ENCODE results near the gene TUBA8. TPM values are rescaled to one million over a fixed set of nuclear protein-coding genes. Genes with fewer than 3 reads are reported as not detected.

Gene TUBA8
- total and polyA plus RNA-seq, 2 donors (not counting 3 experiments of a cell fraction or from before 2014, with no cell fraction given): 6.9 to 8.9 TPM

- Histone ChIP-seq H2AFZ (ENCODE audit: low read depth, low read length) (no peak overlapping the region), H3K9ac (replicated peaks; ENCODE audit: extremely low read depth, insufficient read depth, low read length) (no peak overlapping the region), H3K79me2 (ENCODE audit: control insufficient read depth, insufficient read depth, low read length) (no peaks in the 10 kb centered on the region), H3K4me3 (replicated peaks in 1 of 3; ENCODE audit: insufficient read depth in 1 of 3, low read depth in 1 of 3, low read length in 3 of 3) (no peak overlapping the region), H3K9me3 (replicated peaks; ENCODE audit: control insufficient read depth, insufficient read depth, low read length) (no peaks in the 10 kb centered on the region), H3K9me1 (replicated peaks; ENCODE audit: control insufficient read depth, extremely low read depth, insufficient read depth, low read length) (no peaks in the 10 kb centered on the region), H3K4me1 (ENCODE audit: control insufficient read depth, extremely low read depth, insufficient read depth, low read length) (peaks cover 19% of the 10 kb centered on the region), H4K20me1 (replicated peaks; ENCODE audit: control insufficient read depth, extremely low read depth, insufficient read depth, low read length) (no peaks in the 10 kb centered on the region), H3K4me2 (ENCODE audit: insufficient read depth, low read length) (no peak overlapping the region), H3K27ac (ENCODE audit: insufficient read depth, low read depth, low read length) (no peak overlapping the region), H3K36me3 (ENCODE audit: control insufficient read depth in 2 of 2, extremely low read depth in 1 of 2, insufficient read depth in 2 of 2, low read length in 2 of 2) (no peaks in the 10 kb centered on the region), H3K27me3 (ENCODE audit: control insufficient read depth in 2 of 2, insufficient read depth in 2 of 2, low read length in 2 of 2) (no peaks in the 10 kb centered on the region)
- ChIA-PET CTCF (no interaction called here), POLR2A (no interaction called here)
- FAIRE-seq (no peak), DNase-seq (ENCODE audit: low read depth, low spot score) (no peak)
- dilution Hi-C loops (cut with MboI; ENCODE audit: extremely low pct_ligation_motif_present, low sequenced_read_pairs): no loop called here
- intact Hi-C loops (cut with micrococcal nuclease): no loop called here
- TF ChIP-seq POLR2A (IDR thresholded peaks at IDR 0.05; ENCODE audit: low read depth, low read length) (no peak), GATA2 (IDR thresholded peaks at IDR 0.05; ENCODE audit: insufficient read depth, insufficient read length, low read depth, low read length) (no peak), FOS (IDR thresholded peaks at IDR 0.05; ENCODE audit: borderline replicate concordance, insufficient read depth, low read length) (no peak), MYC (IDR thresholded peaks at IDR 0.05; ENCODE audit: low read depth, low read length) (no peak), MAX (IDR thresholded peaks at IDR 0.05; ENCODE audit: insufficient read depth, insufficient read length) (no peak), CTCF (IDR thresholded peaks at IDR 0.05; ENCODE audit: extremely low read depth in 1 of 2, insufficient read depth in 1 of 2, low read depth in 1 of 2, low read length in 2 of 2) (no peak), POLR2AphosphoS5 (IDR thresholded peaks at IDR 0.05; ENCODE audit: insufficient read depth, low read depth, low read length) (no peak), EZH2 (IDR thresholded peaks at IDR 0.05; ENCODE audit: borderline replicate concordance, low read depth, low read length, severe bottlenecking) (no peak), JUN (IDR thresholded peaks at IDR 0.05; ENCODE audit: borderline replicate concordance, insufficient read depth, insufficient read length, low read depth) (no peak)
- BruUV-seq (replicated peaks): no TSS peak
Observed at GRCh38 chr22:18113680-18114394, 3.2 kb downstream of the TUBA8 start.
